DND-41 (cell line): ENCODE measurements around the gene DZIP3.

Source experiments
- ATAC-seq: fragments of 200-7000 bp; cut with Tn5 transposase; 3 replicates; pipeline ENCODE4 v1.9.1; 2021; ENCODE audit warnings: low read depth; ENCODE audit not compliant: insufficient read depth
- DNase-seq: peaks from one replicate; pipeline ENCODE4 v3.0.0-alpha.2; 2020
- H2AFZ ChIP-seq: 2 replicates; pipeline ENCODE4 v1.6.0; 2012; ENCODE audit warnings: low read depth, low read length
- H3K27ac ChIP-seq: 2 replicates; pipeline ENCODE4 v1.5.1; 2012; ENCODE audit warnings: low read length, inconsistent platforms
- H3K27me3 ChIP-seq: fragments of 200-600 bp; sonication (generic); 2 replicates; pipeline ENCODE4 v1.6.0; 2012; ENCODE audit warnings: low read length, mild to moderate bottlenecking, inconsistent platforms; ENCODE audit not compliant: insufficient read depth, poor library complexity
- H3K36me3 ChIP-seq: 2 replicates; pipeline ENCODE4 v1.5.1; 2012; ENCODE audit warnings: low read length, inconsistent platforms; ENCODE audit not compliant: insufficient read depth
- H3K4me1 ChIP-seq: 2 replicates; pipeline ENCODE4 v1.5.1; 2012; ENCODE audit warnings: mild to moderate bottlenecking, low read length; ENCODE audit not compliant: insufficient read depth
- H3K4me2 ChIP-seq: 2 replicates; pipeline ENCODE4 v1.6.0; 2012; ENCODE audit warnings: mild to moderate bottlenecking, moderate library complexity, low read length, inconsistent platforms; ENCODE audit not compliant: insufficient read depth
- H3K4me3 ChIP-seq, 2 experiments: fragments of 200-600 bp in 1 of 2; shearing (Covaris generic) in 1 of 2; 2 replicates each; pipeline ENCODE4 v1.5.1; 2012 to 2016; ENCODE audit warnings: inconsistent platforms in 2 of 2, low read length in 2 of 2, mild to moderate bottlenecking in 2 of 2, low read depth in 1 of 2, moderate library complexity in 1 of 2
- H3K79me2 ChIP-seq: 2 replicates; pipeline ENCODE4 v1.6.0; 2012; ENCODE audit warnings: low read length, inconsistent platforms; ENCODE audit not compliant: insufficient read depth
- H3K9ac ChIP-seq: 2 replicates; pipeline ENCODE4 v1.6.0; 2012; ENCODE audit warnings: low read depth, mild to moderate bottlenecking, inconsistent platforms, low read length, moderate library complexity
- H3K9me3 ChIP-seq: 2 replicates; pipeline ENCODE4 v1.5.1; 2012; ENCODE audit warnings: low read length, moderate library complexity, mild to moderate bottlenecking, inconsistent platforms; ENCODE audit not compliant: insufficient read depth, severe bottlenecking
- H4K20me1 ChIP-seq: 2 replicates; pipeline ENCODE4 v1.6.0; 2012; ENCODE audit warnings: low read length; ENCODE audit not compliant: insufficient read depth
- EZH2 ChIP-seq: IDR thresholded peaks from 3 replicates; pipeline ENCODE4 v1.6.1; 2012; ENCODE audit warnings: borderline replicate concordance, low read depth, mild to moderate bottlenecking, moderate library complexity, low read length, inconsistent platforms; ENCODE audit not compliant: severe bottlenecking
- TF ChIP-seq, protein P1 (sequence below): IDR thresholded peaks from 2 replicates; pipeline ENCODE4 v1.5.1; 2012; ENCODE audit warnings: borderline replicate concordance, low read length, moderate library complexity, mild to moderate bottlenecking; ENCODE audit not compliant: poor library complexity, severe bottlenecking; ENCODE audit errors: extremely low read depth

Gene DZIP3

DNA sequence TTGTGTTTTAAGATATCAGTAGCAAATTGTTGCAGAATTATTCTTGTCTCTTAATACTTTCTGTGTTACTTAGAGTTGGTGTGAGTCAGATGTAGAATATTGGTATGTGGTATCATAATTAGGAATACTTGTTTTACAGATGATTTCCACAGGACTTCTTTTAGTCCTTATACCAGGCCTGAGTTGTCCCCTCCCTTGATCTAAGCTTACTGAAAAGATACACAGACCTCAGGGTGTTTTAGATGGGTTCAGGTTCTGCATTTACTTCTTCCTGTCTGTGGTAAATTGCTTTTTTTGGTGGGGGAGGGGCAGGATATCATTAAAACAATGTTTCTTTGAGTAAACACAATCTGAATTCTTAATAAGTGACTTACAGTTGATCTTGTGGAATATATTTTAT lies 14.2 kb downstream of the DZIP3 start:
- no peak overlapping the region for H3K4me3 ChIP-seq
- DNase-seq = peak; percentile 40
- peak overlapping the region; percentile 22; the same call in 1 of the 2 replicates for H3K9ac ChIP-seq
- no peaks in the 10 kb centered on the region for H3K36me3 ChIP-seq
- H3K4me1 ChIP-seq = peaks cover 25% of the 10 kb centered on the region
- H3K79me2 ChIP-seq = no peaks in the 10 kb centered on the region
- no peaks in the 10 kb centered on the region for H4K20me1 ChIP-seq
- no peaks in the 10 kb centered on the region for H3K27me3 ChIP-seq
- TF ChIP-seq, protein P1, sequence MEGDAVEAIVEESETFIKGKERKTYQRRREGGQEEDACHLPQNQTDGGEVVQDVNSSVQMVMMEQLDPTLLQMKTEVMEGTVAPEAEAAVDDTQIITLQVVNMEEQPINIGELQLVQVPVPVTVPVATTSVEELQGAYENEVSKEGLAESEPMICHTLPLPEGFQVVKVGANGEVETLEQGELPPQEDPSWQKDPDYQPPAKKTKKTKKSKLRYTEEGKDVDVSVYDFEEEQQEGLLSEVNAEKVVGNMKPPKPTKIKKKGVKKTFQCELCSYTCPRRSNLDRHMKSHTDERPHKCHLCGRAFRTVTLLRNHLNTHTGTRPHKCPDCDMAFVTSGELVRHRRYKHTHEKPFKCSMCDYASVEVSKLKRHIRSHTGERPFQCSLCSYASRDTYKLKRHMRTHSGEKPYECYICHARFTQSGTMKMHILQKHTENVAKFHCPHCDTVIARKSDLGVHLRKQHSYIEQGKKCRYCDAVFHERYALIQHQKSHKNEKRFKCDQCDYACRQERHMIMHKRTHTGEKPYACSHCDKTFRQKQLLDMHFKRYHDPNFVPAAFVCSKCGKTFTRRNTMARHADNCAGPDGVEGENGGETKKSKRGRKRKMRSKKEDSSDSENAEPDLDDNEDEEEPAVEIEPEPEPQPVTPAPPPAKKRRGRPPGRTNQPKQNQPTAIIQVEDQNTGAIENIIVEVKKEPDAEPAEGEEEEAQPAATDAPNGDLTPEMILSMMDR = no peak
- no peak for TF ChIP-seq EZH2
- H3K4me2 ChIP-seq = peak overlapping the region; percentile 17; the same call in 1 of the 2 replicates
- no peaks in the 10 kb centered on the region for H3K9me3 ChIP-seq
- peak; percentile 96 for ATAC-seq
- H2AFZ ChIP-seq = 0 out of 2 replicates have a peak overlapping the region, but pooled peaks have one; percentile 6
- H3K27ac ChIP-seq = peak overlapping the region; percentile 59

- Histone ChIP-seq H3K4me2 (no peak overlapping the region), H3K4me1 (peaks cover 25% of the 10 kb centered on the region), H3K9me3 (no peaks in the 10 kb centered on the region), H3K4me3 (no peak overlapping the region), H3K36me3 (no peaks in the 10 kb centered on the region), H3K27me3 (no peaks in the 10 kb centered on the region), H3K79me2 (no peaks in the 10 kb centered on the region), H2AFZ (no peak overlapping the region), H3K27ac (no peak overlapping the region), H4K20me1 (no peaks in the 10 kb centered on the region), H3K9ac (no peak overlapping the region)
- TF ChIP-seq, protein P1 = no peak
- DNase-seq (no peak), ATAC-seq (no peak)
Observed at GRCh38 chr3:108605028-108605427, 15.5 kb downstream of the DZIP3 start.

- H3K27ac ChIP-seq = no peak overlapping the region
- ATAC-seq (no peak), DNase-seq (no peak)
- no peaks in the 10 kb centered on the region for H3K27me3 ChIP-seq
- H3K36me3 ChIP-seq = no peaks in the 10 kb centered on the region
- no peaks in the 10 kb centered on the region for H3K9me3 ChIP-seq
- H4K20me1 ChIP-seq = no peaks in the 10 kb centered on the region
- H3K4me2 ChIP-seq = no peak overlapping the region
- H3K79me2 ChIP-seq = no peaks in the 10 kb centered on the region
- TF ChIP-seq EZH2 = no peak
- TF ChIP-seq, protein P1 = no peak
- peaks cover 25% of the 10 kb centered on the region for H3K4me1 ChIP-seq
- H3K4me3 ChIP-seq = no peak overlapping the region
- no peak overlapping the region for H3K9ac ChIP-seq
- H2AFZ ChIP-seq = no peak overlapping the region
Observed at GRCh38 chr3:108605491-108605890, 16.0 kb downstream of the DZIP3 start.

DNA sequence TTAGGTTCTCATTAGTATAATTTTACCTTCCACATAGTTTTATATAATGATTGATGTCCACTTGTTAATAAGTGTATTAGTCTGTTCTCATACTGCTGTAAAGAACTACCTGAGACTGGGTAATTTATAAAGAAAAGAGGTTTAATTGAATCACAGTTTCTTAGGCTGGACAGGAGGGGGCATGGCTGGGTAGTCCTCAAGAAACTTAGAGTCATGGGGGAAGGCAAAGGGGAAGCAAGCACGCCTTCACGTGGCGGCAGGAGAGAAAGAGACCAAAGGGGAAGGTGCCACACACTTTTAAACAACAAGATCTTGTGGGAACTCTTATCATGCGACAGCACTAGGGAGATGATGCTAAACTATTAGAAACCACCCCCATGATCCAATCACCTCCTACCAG lies 19.2 kb downstream of the DZIP3 start:
- H3K79me2 ChIP-seq = no peaks in the 10 kb centered on the region
- no peak overlapping the region for H3K4me2 ChIP-seq
- peaks cover 10% of the 10 kb centered on the region for H3K4me1 ChIP-seq
- TF ChIP-seq, protein P1 = no peak
- TF ChIP-seq EZH2 = no peak
- H3K36me3 ChIP-seq = no peaks in the 10 kb centered on the region
- H3K4me3 ChIP-seq = no peak overlapping the region
- no peak overlapping the region for H3K9ac ChIP-seq
- H2AFZ ChIP-seq = no peak overlapping the region
- H3K27me3 ChIP-seq = no peaks in the 10 kb centered on the region
- H4K20me1 ChIP-seq = no peaks in the 10 kb centered on the region
- ATAC-seq = no peak
- no peak for DNase-seq
- no peaks in the 10 kb centered on the region for H3K9me3 ChIP-seq
- no peak overlapping the region for H3K27ac ChIP-seq
